ENCODE data around the gene CHN1.

CHN1 gene

DNA sequence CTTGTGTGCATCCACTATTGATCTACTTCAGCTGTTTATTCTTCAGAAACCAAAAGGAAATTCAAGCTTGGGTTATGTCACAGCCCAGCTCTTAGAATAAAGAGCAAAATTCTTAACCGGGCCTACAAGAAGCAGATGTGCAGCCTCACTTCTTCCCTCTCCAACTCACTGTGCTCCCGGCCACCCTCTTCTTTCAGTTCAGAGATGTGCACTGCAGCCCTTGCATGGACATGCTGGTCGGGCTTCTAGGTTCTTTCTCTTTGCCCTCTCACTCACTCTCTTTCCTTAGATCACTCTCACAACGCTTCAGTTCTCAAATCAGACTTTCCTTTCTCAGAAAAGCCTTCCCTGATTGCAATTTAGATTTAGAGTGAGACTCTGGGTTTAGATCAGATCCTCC is 104.1 kb downstream of the CHN1 start:
- TF ChIP-seq POLR2AphosphoS5 (IDR thresholded peaks at IDR 0.05; ENCODE audit: low read depth, low read length) (no peak), PAX5 (IDR thresholded peaks at IDR 0.05; ENCODE audit: insufficient read depth, low read length, severe bottlenecking) (no peak), TAF1 (IDR thresholded peaks at IDR 0.05; ENCODE audit: low read depth, low read length) (no peak), SPI1 (IDR thresholded peaks at IDR 0.05; ENCODE audit: low read depth, low read length) (no peak), POLR2A (IDR thresholded peaks at IDR 0.05; ENCODE audit: low read depth, low read length) (no peak), POU2F2 (IDR thresholded peaks at IDR 0.05; ENCODE audit: low read depth, low read length) (no peak)
- DNase-seq (ENCODE audit: insufficient read length, low spot score) (no peak), FAIRE-seq (no peak)

- FAIRE-seq (no peak), DNase-seq (ENCODE audit: insufficient read length, low spot score) (no peak)
- TF ChIP-seq POLR2AphosphoS5 (IDR thresholded peaks at IDR 0.05; ENCODE audit: low read depth, low read length): no peak
- TF ChIP-seq PAX5 (IDR thresholded peaks at IDR 0.05; ENCODE audit: insufficient read depth, low read length, severe bottlenecking): no peak
- no peak for TF ChIP-seq TAF1 (IDR thresholded peaks at IDR 0.05; ENCODE audit: low read depth, low read length)
- no peak for TF ChIP-seq POU2F2 (IDR thresholded peaks at IDR 0.05; ENCODE audit: low read depth, low read length)
- no peak for TF ChIP-seq POLR2A (IDR thresholded peaks at IDR 0.05; ENCODE audit: low read depth, low read length)
- no peak for TF ChIP-seq SPI1 (IDR thresholded peaks at IDR 0.05; ENCODE audit: low read depth, low read length)
Observed at GRCh38 chr2:174897286-174897685, 107.9 kb downstream of the CHN1 start.

GRCh38 chr2:174893018-174893417 is 112.2 kb downstream of the CHN1 start:
- no peak for TF ChIP-seq SPI1 (IDR thresholded peaks at IDR 0.05; ENCODE audit: low read depth, low read length)
- TF ChIP-seq POLR2AphosphoS5 (IDR thresholded peaks at IDR 0.05; ENCODE audit: low read depth, low read length): no peak
- TF ChIP-seq POU2F2 (IDR thresholded peaks at IDR 0.05; ENCODE audit: low read depth, low read length): no peak
- TF ChIP-seq TAF1 (IDR thresholded peaks at IDR 0.05; ENCODE audit: low read depth, low read length): no peak
- no peak for TF ChIP-seq POLR2A (IDR thresholded peaks at IDR 0.05; ENCODE audit: low read depth, low read length)
- no peak for TF ChIP-seq PAX5 (IDR thresholded peaks at IDR 0.05; ENCODE audit: insufficient read depth, low read length, severe bottlenecking)
- FAIRE-seq: no peak
- no peak for DNase-seq (ENCODE audit: insufficient read length, low spot score)

- TF ChIP-seq POLR2AphosphoS5 (IDR thresholded peaks at IDR 0.05; ENCODE audit: low read depth, low read length) (no peak), POU2F2 (IDR thresholded peaks at IDR 0.05; ENCODE audit: low read depth, low read length) (no peak), POLR2A (IDR thresholded peaks at IDR 0.05; ENCODE audit: low read depth, low read length) (no peak), PAX5 (IDR thresholded peaks at IDR 0.05; ENCODE audit: insufficient read depth, low read length, severe bottlenecking) (no peak), TAF1 (IDR thresholded peaks at IDR 0.05; ENCODE audit: low read depth, low read length) (no peak), SPI1 (IDR thresholded peaks at IDR 0.05; ENCODE audit: low read depth, low read length) (no peak)
- no peak for FAIRE-seq
Observed at GRCh38 chr2:174892546-174892945, 112.6 kb downstream of the CHN1 start.

GRCh38 chr2:174888646-174889271 is 116.4 kb downstream of the CHN1 start:
- DNase-seq (ENCODE audit: insufficient read length, low spot score) (no peak), FAIRE-seq (no peak)
- TF ChIP-seq TAF1 (IDR thresholded peaks at IDR 0.05; ENCODE audit: low read depth, low read length) (no peak), POLR2A (IDR thresholded peaks at IDR 0.05; ENCODE audit: low read depth, low read length) (no peak), POU2F2 (IDR thresholded peaks at IDR 0.05; ENCODE audit: low read depth, low read length) (no peak), PAX5 (IDR thresholded peaks at IDR 0.05; ENCODE audit: insufficient read depth, low read length, severe bottlenecking) (no peak), POLR2AphosphoS5 (IDR thresholded peaks at IDR 0.05; ENCODE audit: low read depth, low read length) (no peak), SPI1 (IDR thresholded peaks at IDR 0.05; ENCODE audit: low read depth, low read length) (no peak)

More at GRCh38 chr2:174892546-174892945, 112.6 kb downstream of the CHN1 start:
- DNase-seq (ENCODE audit: insufficient read length, low spot score): no peak

DNA sequence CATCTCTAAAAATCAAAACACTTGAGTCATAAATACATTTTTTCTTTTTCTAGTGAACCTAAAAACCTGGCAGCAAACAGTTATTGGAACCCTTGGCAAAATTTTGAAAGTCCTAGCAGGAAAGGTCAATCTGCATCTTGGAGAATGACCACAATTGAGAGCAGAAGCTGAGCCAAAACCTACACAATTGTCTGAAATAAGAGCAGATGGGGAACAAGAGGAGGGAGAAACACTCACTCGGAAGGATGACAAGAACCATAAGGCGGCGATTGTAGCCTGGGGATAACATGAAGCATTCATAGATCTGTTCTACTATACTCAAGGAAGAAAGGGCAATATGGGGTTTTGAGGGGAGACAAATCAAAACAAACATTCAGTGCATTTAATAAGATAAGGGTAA is 117.0 kb downstream of the CHN1 start:
- FAIRE-seq (no peak), DNase-seq (ENCODE audit: insufficient read length, low spot score) (no peak)
- TF ChIP-seq POLR2AphosphoS5 (IDR thresholded peaks at IDR 0.05; ENCODE audit: low read depth, low read length): no peak
- no peak for TF ChIP-seq SPI1 (IDR thresholded peaks at IDR 0.05; ENCODE audit: low read depth, low read length)
- TF ChIP-seq POLR2A (IDR thresholded peaks at IDR 0.05; ENCODE audit: low read depth, low read length): no peak
- no peak for TF ChIP-seq POU2F2 (IDR thresholded peaks at IDR 0.05; ENCODE audit: low read depth, low read length)
- no peak for TF ChIP-seq PAX5 (IDR thresholded peaks at IDR 0.05; ENCODE audit: insufficient read depth, low read length, severe bottlenecking)
- TF ChIP-seq TAF1 (IDR thresholded peaks at IDR 0.05; ENCODE audit: low read depth, low read length): no peak

DNA sequence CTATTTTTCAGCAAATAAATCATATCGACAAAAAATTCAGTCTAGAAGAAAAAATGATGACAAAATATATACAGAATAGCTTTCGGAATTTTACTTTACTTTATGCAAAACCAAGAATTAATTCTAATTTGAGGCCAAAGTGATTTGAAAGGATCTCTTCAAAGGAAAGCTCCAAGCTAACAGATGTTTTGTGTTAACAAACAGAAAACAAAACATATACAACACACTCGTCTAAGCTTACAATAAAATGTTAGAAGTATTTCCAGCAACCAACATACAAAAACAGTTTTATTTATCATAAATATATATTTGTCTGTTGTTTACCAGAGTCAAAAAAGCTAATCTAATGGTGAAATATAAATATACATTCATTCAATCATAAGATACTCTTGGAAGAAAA is 122.8 kb downstream of the CHN1 start:
- no peak for DNase-seq (ENCODE audit: insufficient read length, low spot score)
- TF ChIP-seq PAX5 (IDR thresholded peaks at IDR 0.05; ENCODE audit: insufficient read depth, low read length, severe bottlenecking): no peak
- no peak for TF ChIP-seq TAF1 (IDR thresholded peaks at IDR 0.05; ENCODE audit: low read depth, low read length)
- TF ChIP-seq POU2F2 (IDR thresholded peaks at IDR 0.05; ENCODE audit: low read depth, low read length): no peak
- TF ChIP-seq POLR2A (IDR thresholded peaks at IDR 0.05; ENCODE audit: low read depth, low read length): no peak
- no peak for FAIRE-seq

GRCh38 chr2:174881678-174882077 is 123.5 kb downstream of the CHN1 start:
- TF ChIP-seq POU2F2 (IDR thresholded peaks at IDR 0.05; ENCODE audit: low read depth, low read length) (no peak), PAX5 (IDR thresholded peaks at IDR 0.05; ENCODE audit: insufficient read depth, low read length, severe bottlenecking) (no peak), POLR2A (IDR thresholded peaks at IDR 0.05; ENCODE audit: low read depth, low read length) (no peak), SPI1 (IDR thresholded peaks at IDR 0.05; ENCODE audit: low read depth, low read length) (no peak), POLR2AphosphoS5 (IDR thresholded peaks at IDR 0.05; ENCODE audit: low read depth, low read length) (no peak), TAF1 (IDR thresholded peaks at IDR 0.05; ENCODE audit: low read depth, low read length) (no peak)
- no peak for DNase-seq (ENCODE audit: insufficient read length, low spot score)
- no peak for FAIRE-seq

- DNase-seq (ENCODE audit: insufficient read length, low spot score) (no peak), FAIRE-seq (no peak)
- no peak for TF ChIP-seq SPI1 (IDR thresholded peaks at IDR 0.05; ENCODE audit: low read depth, low read length)
Observed at GRCh38 chr2:174878537-174879147, 126.5 kb downstream of the CHN1 start.

GRCh38 chr2:174877751-174878150 is 127.4 kb downstream of the CHN1 start:
- TF ChIP-seq SPI1 (IDR thresholded peaks at IDR 0.05; ENCODE audit: low read depth, low read length): no peak
- no peak for DNase-seq (ENCODE audit: insufficient read length, low spot score)
- FAIRE-seq: no peak

Measured in GM12891 (cell line).